Activated CD4-positive, CD25-positive, alpha-beta regulatory T cell treated with anti-CD3 and anti-CD28 coated beads, Interleukin-2, amount 50 U/mL, for 24 hours (primary cell): ENCODE results near the gene COG7.

ENCODE experiments used
- ATAC-seq, 2 donors: fragments of 150-1000 bp; cut with Tn5 transposase; one replicate each; pipeline ENCODE4 v1.10.0; 2021; ENCODE audit warnings: mild to moderate bottlenecking in 1 of 2, moderate library complexity in 1 of 2

The COG7 gene

GRCh38 chr16:23355106-23355670 is 97.8 kb downstream of the COG7 start:
- no peak for ATAC-seq

GRCh38 chr16:23354246-23354645 is 98.7 kb downstream of the COG7 start:
- ATAC-seq: no peak

GRCh38 chr16:23353440-23353839 is 99.5 kb downstream of the COG7 start:
- no peak for ATAC-seq

GRCh38 chr16:23351360-23351759 is 101.6 kb downstream of the COG7 start:
- no peak for ATAC-seq

GRCh38 chr16:23348579-23349469 is 104.2 kb downstream of the COG7 start:
- ATAC-seq: no peak

- no peak for ATAC-seq
Measured at GRCh38 chr16:23345237-23345636, 107.8 kb downstream of the COG7 start.

GRCh38 chr16:23343643-23344612 is 109.1 kb downstream of the COG7 start:
- ATAC-seq: no peak

- no peak for ATAC-seq
Measured at GRCh38 chr16:23342083-23342640, 110.8 kb downstream of the COG7 start.

- peak in 1 of 2 donors; percentile 25 for ATAC-seq
Measured at GRCh38 chr16:23339787-23340186, 113.2 kb downstream of the COG7 start.
